IPS-18c (cell line): ENCODE results near the gene RABL3.
"Not testable (repeated sequence)": the region's sequence is repeated elsewhere in the genome, so short reads cannot be mapped to it uniquely, and the experiment has no call there.

Experiments
- H3K4me3 ChIP-seq: 2 replicates; pipeline ENCODE4 v1.7.0; 2013; ENCODE audit warnings: low read depth, mild to moderate bottlenecking, low read length, moderate library complexity; ENCODE audit not compliant: insufficient read depth
- H3K9me3 ChIP-seq: one replicate; pipeline ENCODE4 v1.6.1; 2013; ENCODE audit warnings: mild to moderate bottlenecking, low read length, moderate library complexity; ENCODE audit not compliant: control insufficient read depth, insufficient read depth

The RABL3 gene

GRCh38 chr3:120742198-120742848 is at the start of gene RABL3, which contains the start of gene GTF2E1:
Gene RABL3 (minus strand): TSS chr3:120742516. CDS start chr3:120742507, 9 bp downstream.
Gene GTF2E1 (plus strand): TSS chr3:120742744. CDS start chr3:120750553, 7,809 bp downstream.
- H3K4me3 ChIP-seq: peak within 1 kb of the TSS; percentile 88
- H3K9me3 ChIP-seq: peaks cover 6% of the 10 kb centered on the region

GRCh38 chr3:120791913-120792312 is 49.6 kb upstream of the RABL3 start:
- no peaks in the 10 kb centered on the region for H3K9me3 ChIP-seq

GRCh38 chr3:120791010-120791409 is 48.7 kb upstream of the RABL3 start:
- no peaks in the 10 kb centered on the region for H3K9me3 ChIP-seq
- no peak overlapping the region for H3K4me3 ChIP-seq

More at GRCh38 chr3:120791913-120792312, 49.6 kb upstream of the RABL3 start:
- no peak overlapping the region for H3K4me3 ChIP-seq

GRCh38 chr3:120785832-120786231 is 43.5 kb upstream of the RABL3 start:
- not testable (repeated sequence) for H3K9me3 ChIP-seq, H3K4me3 ChIP-seq

- Histone ChIP-seq H3K9me3 (peaks cover 2% of the 10 kb centered on the region), H3K4me3 (no peak overlapping the region)
These were observed 38.7 kb upstream of the RABL3 start for GRCh38 chr3:120780977-120781376.

GRCh38 chr3:120778776-120779175 is 36.5 kb upstream of the RABL3 start:
- Histone ChIP-seq H3K9me3 (no peaks in the 10 kb centered on the region), H3K4me3 (no peak overlapping the region)

- H3K9me3 ChIP-seq: no peaks in the 10 kb centered on the region
These were observed 33.1 kb upstream of the RABL3 start for GRCh38 chr3:120775411-120775810.

GRCh38 chr3:120773932-120774331 is 31.6 kb upstream of the RABL3 start:
- Histone ChIP-seq H3K4me3 (no peak overlapping the region), H3K9me3 (no peaks in the 10 kb centered on the region)

More at GRCh38 chr3:120775411-120775810, 33.1 kb upstream of the RABL3 start:
- no peak overlapping the region for H3K4me3 ChIP-seq

GRCh38 chr3:120772081-120772480 is 29.8 kb upstream of the RABL3 start:
- no peak overlapping the region for H3K4me3 ChIP-seq
- H3K9me3 ChIP-seq: no peaks in the 10 kb centered on the region

- no peak overlapping the region for H3K4me3 ChIP-seq
- no peaks in the 10 kb centered on the region for H3K9me3 ChIP-seq
These were observed 28.6 kb upstream of the RABL3 start for GRCh38 chr3:120770891-120771290.

- no peak overlapping the region for H3K4me3 ChIP-seq
- no peaks in the 10 kb centered on the region for H3K9me3 ChIP-seq
These were observed 27.1 kb upstream of the RABL3 start for GRCh38 chr3:120769436-120769835.

- no peak overlapping the region for H3K4me3 ChIP-seq
- no peaks in the 10 kb centered on the region for H3K9me3 ChIP-seq
These were observed 24.8 kb upstream of the RABL3 start for GRCh38 chr3:120767106-120767505.

- Histone ChIP-seq H3K9me3 (no peaks in the 10 kb centered on the region), H3K4me3 (no peak overlapping the region)
These were observed 24.3 kb upstream of the RABL3 start for GRCh38 chr3:120766576-120766975.

- no peaks in the 10 kb centered on the region for H3K9me3 ChIP-seq
- H3K4me3 ChIP-seq: no peak overlapping the region
These were observed 23.6 kb upstream of the RABL3 start for GRCh38 chr3:120765830-120766493.

GRCh38 chr3:120764206-120764605 is 21.9 kb upstream of the RABL3 start:
- H3K4me3 ChIP-seq: no peak overlapping the region
- no peaks in the 10 kb centered on the region for H3K9me3 ChIP-seq

GRCh38 chr3:120763601-120764000 is 21.3 kb upstream of the RABL3 start:
- H3K9me3 ChIP-seq: no peaks in the 10 kb centered on the region
- no peak overlapping the region for H3K4me3 ChIP-seq

GRCh38 chr3:120762615-120763014 is 20.3 kb upstream of the RABL3 start:
- Histone ChIP-seq H3K4me3 (no peak overlapping the region), H3K9me3 (no peaks in the 10 kb centered on the region)

- not testable (repeated sequence) for H3K4me3 ChIP-seq, H3K9me3 ChIP-seq
These were observed 16.2 kb upstream of the RABL3 start for GRCh38 chr3:120758551-120758950.
